Measurements from ENCODE around the gene DIP2C. TPM values are rescaled to one million over a fixed set of nuclear protein-coding genes. Genes with fewer than 3 reads are reported as not detected.

Gene DIP2C
- total RNA-seq, 1 donor from 2014 or later = 23.1 TPM

DNA sequence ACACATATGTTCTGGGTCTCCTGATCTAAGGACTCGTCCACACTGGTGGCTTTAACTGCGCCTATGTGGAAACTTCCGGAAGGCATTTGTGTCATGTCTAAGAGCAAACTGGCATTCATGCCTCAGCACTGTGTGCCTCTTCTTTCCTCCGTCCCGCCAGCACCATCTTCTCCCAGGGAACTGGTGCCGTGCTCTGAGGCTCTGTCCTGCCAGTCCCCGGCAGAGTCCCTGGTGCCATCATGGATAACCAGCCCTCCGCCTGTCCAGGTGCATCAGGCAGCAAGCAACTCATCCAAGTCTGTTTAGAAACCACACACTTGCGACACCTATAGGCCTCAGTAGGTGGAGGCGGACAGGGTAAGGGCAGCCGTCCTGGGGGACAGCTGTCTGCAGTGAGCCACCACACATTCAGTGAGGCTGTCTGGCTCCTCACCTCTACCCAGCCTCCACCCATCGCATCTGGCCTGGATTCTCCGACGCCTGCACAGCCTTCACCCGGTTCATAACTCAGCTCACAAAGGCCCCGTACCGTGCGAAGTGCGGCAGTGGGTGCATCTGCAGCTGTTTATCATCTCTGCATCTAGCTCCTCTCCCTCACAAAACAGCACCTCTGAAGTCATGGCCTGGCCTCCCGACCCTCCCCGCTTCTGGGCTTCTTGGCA is 162.7 kb downstream of the DIP2C start:
- H3K9me3 Mint-ChIP-seq = no peaks in the 10 kb centered on the region
- no peak overlapping the region for H3K4me3 Mint-ChIP-seq
- H3K4me1 Mint-ChIP-seq (ENCODE audit: unreplicated experiment) = peaks cover 40% of the 10 kb centered on the region
- TF ChIP-seq, protein P1, sequence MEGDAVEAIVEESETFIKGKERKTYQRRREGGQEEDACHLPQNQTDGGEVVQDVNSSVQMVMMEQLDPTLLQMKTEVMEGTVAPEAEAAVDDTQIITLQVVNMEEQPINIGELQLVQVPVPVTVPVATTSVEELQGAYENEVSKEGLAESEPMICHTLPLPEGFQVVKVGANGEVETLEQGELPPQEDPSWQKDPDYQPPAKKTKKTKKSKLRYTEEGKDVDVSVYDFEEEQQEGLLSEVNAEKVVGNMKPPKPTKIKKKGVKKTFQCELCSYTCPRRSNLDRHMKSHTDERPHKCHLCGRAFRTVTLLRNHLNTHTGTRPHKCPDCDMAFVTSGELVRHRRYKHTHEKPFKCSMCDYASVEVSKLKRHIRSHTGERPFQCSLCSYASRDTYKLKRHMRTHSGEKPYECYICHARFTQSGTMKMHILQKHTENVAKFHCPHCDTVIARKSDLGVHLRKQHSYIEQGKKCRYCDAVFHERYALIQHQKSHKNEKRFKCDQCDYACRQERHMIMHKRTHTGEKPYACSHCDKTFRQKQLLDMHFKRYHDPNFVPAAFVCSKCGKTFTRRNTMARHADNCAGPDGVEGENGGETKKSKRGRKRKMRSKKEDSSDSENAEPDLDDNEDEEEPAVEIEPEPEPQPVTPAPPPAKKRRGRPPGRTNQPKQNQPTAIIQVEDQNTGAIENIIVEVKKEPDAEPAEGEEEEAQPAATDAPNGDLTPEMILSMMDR (conservative IDR thresholded peaks at IDR 0.05) = no peak
- H3K27me3 Mint-ChIP-seq = no peaks in the 10 kb centered on the region
- DNase-seq (ENCODE audit: extremely low spot score, unreplicated experiment) = no peak
- peak overlapping the region; percentile 48 for H3K27ac Mint-ChIP-seq
- H3K36me3 Mint-ChIP-seq = no peaks in the 10 kb centered on the region

DNA sequence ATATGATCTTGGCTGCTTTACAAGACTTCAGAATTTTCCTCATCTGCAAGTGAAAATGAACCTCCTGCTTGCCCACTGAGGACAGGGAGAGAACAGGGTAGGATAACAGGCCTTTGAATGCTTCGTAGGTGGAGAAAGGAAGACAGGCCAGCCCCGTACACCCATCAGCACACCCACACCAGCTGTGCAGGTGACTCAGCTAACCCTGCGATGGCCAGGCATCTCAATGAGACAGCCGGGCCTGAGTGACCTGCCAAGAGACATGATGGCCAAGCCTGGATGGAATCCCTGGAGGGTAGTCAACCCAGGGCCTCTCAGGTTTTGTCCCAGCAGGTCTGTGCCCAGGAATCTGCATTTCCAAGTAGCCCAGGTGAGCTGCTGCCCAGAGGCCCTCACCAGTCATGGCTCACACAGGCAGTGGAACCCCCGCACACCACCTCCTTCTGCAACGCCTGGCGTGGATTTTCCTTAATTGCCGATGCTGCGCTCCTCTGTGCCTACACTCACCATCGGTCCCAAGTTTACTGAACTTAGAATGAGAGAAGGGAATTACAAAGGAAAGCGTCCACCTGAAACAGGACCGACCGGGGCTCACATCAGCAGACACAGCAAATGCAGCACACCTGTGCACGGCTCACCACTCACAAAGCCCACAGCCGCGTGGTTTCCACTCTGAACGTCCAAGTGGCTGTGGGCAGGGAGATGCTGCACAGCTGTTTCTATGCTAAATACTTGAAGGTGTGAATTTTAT is 163.7 kb downstream of the DIP2C start:
- Mint-ChIP-seq H3K27ac (no peak overlapping the region), H3K4me1 (ENCODE audit: unreplicated experiment) (peaks cover 42% of the 10 kb centered on the region), H3K36me3 (no peaks in the 10 kb centered on the region), H3K27me3 (no peaks in the 10 kb centered on the region), H3K9me3 (no peaks in the 10 kb centered on the region), H3K4me3 (no peak overlapping the region)
- TF ChIP-seq, protein P1 (conservative IDR thresholded peaks at IDR 0.05) = no peak
- no peak for DNase-seq (ENCODE audit: extremely low spot score, unreplicated experiment)

DNA sequence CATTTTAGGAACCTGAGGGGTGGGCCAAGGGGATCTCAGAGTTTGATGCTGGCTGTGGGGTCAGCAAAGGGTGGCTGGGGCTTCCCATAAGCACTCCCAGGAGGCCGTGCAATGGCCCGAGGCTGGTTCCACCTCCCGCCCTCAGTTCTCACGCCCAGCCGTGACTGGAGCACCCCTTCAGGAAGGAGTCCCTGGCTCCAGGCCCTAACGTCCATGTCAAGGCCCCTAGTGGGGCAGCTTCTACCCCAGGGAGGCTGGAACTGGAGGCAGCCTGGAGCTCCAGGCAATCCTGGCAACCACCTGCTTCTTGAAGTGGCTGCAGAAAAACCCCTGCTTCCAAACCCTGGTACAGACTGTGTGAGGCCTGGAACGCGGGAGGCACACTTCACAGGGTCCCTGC is 165.5 kb downstream of the DIP2C start:
- Mint-ChIP-seq H3K27me3 (no peaks in the 10 kb centered on the region), H3K4me1 (ENCODE audit: unreplicated experiment) (peaks cover 49% of the 10 kb centered on the region), H3K9me3 (no peaks in the 10 kb centered on the region), H3K36me3 (no peaks in the 10 kb centered on the region), H3K27ac (no peak overlapping the region), H3K4me3 (no peak overlapping the region)
- TF ChIP-seq, protein P1 (conservative IDR thresholded peaks at IDR 0.05) = no peak
- DNase-seq (ENCODE audit: extremely low spot score, unreplicated experiment) = no peak

DNA sequence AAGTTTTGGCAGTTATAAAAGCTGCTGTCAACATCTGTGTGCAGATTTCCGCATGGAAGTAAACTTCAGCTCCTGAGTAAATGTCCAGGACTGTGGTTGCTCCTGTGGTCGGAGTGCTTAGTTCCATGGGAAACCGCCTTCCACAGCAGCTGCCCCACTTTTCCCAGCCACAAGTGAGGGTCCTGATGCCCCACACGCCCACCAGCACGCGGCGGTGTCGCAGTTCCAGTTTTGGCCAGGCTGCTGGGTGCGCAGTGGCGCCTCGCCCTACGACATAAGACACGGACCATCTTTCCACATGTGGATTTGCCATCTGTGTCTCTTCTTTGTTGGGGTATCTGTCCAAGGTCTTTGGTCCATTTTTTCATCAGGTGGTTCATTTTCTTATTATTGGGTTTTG is 167.1 kb downstream of the DIP2C start:
- Mint-ChIP-seq H3K4me3 (no peak overlapping the region), H3K36me3 (no peaks in the 10 kb centered on the region), H3K9me3 (no peaks in the 10 kb centered on the region), H3K4me1 (ENCODE audit: unreplicated experiment) (peaks cover 54% of the 10 kb centered on the region), H3K27ac (peak overlapping the region; percentile 5), H3K27me3 (no peaks in the 10 kb centered on the region)
- DNase-seq (ENCODE audit: extremely low spot score, unreplicated experiment) = no peak
- TF ChIP-seq, protein P1 (conservative IDR thresholded peaks at IDR 0.05) = no peak

DNA sequence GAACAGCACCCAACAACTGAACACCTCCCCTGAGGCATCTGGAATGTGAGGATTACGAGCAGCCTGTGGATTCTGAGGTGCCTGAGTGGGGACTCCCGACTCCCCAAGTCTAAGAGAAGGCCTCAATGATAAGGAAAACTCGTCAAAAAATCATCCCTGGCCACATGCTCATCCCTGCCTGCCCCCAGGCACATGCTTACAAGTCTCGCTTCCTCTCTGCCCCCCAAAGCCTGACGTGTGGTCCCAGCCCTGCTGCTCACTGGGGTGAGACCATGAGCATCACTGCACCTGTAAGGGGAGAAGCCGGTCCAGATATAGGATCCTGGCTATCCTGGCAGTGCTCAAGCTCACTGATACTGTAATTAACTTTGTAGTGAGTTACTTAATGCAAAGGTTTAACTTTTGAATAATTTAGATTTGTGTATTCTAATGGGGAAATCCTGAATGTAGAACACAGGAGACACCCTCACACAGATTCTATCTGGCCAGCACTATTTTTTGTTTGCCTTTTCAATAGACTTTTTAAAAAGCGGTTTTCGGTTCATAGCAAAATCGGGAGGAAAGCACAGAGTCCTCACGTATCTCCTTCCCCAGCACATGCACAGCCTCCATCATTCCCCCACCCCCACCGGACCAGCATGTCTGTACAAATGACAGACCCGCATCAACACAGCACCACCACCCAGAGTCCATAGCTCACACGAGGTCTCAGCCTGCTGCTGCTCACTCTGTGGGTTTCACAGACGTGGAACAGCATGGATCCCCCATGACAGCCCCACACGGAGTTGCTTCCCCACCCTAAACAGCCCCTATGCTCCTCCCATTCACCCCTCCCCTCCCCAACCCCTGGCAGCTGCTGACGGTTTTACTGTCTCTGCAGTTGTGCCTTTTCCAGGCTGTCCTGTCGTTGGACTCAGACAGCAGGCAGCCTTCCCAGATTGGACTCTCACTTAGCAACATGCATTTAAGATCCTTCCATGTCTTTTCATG is 167.9 kb downstream of the DIP2C start:
- TF ChIP-seq, protein P1 (conservative IDR thresholded peaks at IDR 0.05) = no peak
- Mint-ChIP-seq H3K27ac (peak overlapping the region; percentile 57), H3K4me3 (no peak overlapping the region), H3K9me3 (no peaks in the 10 kb centered on the region), H3K4me1 (ENCODE audit: unreplicated experiment) (peaks cover 52% of the 10 kb centered on the region), H3K36me3 (no peaks in the 10 kb centered on the region), H3K27me3 (no peaks in the 10 kb centered on the region)
- no peak for DNase-seq (ENCODE audit: extremely low spot score, unreplicated experiment)

All from type B pancreatic cell (in vitro differentiated cells).